HG03196 (cell line): ENCODE results near the gene STK32A.
"Not testable (repeated sequence)": the region's sequence is repeated elsewhere in the genome, so short reads cannot be mapped to it uniquely, and the experiment has no call there.

Source experiments
- ATAC-seq: cut with Tn5 transposase; IDR thresholded peaks from one replicate; pipeline ENCODE4 v1.9.1; 2021; ENCODE audit not compliant: unreplicated experiment

The STK32A gene

DNA sequence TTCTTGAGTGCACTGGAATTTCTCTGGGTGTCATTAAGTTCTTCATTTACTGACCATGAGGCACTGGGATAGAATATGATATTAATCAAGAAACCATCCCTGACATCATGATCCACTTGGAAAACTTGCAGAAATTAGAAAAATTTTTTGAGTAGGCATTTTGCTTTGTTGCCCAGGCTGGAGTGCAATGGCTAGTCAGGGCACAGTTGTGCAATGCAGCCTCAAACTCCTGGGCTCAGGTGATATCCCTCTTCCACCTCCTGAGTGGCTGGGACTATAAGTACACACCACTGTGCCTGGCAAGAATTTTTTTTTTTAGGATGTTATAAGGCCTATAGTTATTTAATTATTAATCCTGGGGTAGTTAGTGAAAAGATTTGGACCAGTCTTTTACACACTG is 106.5 kb downstream of the STK32A start:
- ATAC-seq: no peak

DNA sequence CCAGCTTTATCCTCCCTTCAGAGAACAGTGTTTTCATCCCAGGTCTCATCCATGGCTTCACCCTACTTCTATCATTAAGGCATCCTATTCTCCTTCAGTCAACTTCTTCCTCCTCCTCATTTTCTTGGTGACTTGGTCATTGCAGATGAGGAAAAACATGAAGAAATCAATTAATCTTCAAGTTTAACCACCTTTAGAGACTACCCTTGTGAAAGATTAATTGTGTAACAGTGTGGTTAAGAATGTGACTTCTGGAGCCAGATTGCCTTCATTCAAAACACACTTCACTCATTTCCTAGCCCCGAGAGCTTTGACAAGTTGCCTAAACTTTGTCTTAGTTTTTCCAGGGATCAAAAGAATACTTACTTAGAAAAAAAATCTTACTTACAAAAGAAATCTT is 110.0 kb downstream of the STK32A start:
- no peak for ATAC-seq

DNA sequence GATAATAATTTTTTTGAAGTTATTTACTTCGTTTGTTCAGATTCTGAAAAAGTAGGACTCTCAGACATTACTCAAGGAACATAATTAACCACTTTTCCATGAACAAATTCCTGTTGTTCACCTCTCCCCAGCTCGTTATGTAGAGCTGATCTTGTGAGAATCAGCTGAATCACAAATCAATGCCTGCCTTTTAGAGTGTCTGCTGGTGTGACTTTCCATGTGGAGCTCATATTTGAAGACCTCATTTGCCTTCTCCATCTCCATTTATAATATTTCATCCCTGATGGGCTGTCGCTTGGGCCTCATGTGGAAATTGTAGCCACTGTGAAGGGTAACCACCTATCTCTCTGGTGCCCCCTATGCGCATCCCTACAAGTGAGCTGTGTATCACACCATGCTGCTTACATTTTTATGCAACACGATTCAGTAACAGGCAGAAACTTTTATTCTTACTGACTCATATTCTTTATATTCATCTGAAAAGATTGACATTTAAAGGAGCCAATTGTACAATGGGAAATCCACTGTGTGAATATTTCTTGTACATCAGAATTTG is 111.3 kb downstream of the STK32A start:
- no peak for ATAC-seq

DNA sequence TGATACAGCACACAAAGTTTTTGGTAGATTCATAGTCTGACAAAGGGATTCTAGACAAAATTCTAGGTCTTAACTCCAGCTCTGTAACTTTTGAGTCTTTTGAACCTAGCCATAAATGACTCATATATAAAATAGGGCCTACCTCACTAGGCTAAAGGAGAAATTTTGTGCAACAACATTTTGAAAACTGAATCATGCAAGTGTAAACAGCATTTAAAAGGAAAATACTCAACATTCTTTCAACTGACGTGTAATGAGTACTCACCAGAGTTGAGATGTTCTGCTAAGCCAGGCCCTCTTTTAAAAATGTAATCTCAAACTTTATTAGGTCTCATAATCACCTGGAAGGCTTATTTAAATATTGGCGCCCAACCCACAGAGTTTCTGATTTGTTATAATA is 113.2 kb downstream of the STK32A start:
- no peak for ATAC-seq

DNA sequence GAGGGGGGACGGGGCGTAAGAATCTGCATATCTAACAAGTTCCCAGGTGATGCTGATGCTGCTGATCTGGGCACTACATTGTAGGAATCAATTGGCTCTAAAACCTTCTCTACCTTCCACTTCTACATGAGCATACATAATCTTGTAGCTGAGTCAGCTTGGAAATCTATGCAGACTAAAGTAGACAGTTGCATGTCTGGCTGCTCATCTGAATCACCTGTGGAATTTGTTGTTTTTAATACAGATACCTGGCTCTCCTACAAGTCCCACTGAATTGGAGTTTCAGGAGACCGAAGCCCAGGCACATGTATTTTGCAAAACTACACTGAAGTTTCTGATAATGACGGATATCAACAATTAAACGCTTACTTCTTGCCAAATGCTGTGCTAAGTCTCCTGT is 113.6 kb downstream of the STK32A start:
- ATAC-seq: no peak

DNA sequence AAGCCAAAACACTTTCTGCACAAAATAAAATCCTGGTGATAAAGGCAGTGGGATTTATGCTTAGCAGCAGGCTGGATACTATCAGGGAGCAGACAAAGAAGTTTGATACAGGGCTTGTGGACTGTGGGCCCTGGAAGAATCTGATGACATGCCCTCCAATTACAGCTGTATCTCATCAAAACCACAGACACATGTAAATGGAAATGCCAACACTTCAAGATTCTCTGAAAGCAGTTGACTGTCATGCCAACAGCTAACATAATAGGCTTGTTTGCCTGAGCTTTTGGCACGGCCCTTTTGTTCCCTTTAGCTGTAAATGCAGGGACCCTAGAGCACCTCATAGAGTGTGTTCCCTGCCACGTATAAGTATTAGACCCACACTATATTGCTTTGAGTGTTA is 114.4 kb downstream of the STK32A start:
- no peak for ATAC-seq

DNA sequence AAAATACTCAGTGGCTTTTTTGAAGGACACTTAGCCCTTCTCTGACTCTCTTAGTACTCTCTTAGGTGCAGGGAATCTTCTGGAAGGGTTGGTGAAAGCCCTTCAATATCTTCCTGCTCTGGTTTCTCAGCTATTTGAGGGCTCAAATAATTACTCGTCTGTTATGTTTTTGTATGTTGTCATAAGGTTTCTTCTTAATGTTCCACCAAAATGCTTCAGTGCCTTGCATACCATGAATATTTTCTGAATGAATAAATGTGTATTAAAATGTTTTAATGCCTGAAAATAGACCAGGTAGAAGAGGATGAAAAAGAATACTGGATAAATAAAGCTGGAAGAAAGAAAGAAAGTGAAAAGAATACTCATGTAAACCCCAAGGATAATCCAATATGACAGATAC is 124.3 kb downstream of the STK32A start:
- no peak for ATAC-seq

DNA sequence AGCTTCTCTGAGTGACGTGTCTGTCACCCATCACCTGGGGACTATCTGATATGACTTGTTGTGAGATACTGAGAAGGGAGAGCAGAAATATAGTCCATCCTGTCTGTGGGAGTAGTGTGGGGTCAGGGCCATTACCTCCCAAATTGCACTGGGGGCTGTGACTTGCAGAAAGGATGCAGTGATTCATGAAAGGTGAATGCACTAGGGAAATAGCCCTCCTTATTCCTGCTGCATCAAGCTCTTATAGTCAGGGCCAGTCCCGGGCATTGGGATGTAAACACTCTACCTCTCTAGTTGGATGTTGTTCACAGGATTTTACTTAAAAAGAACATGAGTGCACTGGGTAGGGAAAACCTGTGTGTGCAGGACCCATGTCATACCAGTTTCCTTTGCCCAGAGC is 124.8 kb downstream of the STK32A start:
- ATAC-seq: no peak

DNA sequence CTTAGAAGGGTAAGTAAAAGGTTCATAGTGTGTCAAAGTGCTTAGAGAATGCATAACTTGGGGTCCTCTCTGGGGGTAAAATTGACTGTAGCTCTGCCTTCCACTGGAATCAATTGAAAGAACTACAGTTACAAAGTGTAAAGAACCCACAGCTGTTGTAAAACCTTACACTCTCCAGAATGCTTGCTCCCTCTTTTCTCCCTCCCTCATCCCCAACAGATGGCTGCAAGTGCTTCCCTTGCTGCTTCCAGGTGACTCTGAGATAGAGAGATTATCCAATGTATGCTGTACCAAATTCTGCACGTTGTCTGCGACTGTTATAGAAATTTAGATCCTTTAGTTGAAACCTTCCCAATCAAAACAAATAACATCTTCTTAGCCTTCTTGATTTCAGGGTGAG is 126.0 kb downstream of the STK32A start:
- no peak for ATAC-seq

DNA sequence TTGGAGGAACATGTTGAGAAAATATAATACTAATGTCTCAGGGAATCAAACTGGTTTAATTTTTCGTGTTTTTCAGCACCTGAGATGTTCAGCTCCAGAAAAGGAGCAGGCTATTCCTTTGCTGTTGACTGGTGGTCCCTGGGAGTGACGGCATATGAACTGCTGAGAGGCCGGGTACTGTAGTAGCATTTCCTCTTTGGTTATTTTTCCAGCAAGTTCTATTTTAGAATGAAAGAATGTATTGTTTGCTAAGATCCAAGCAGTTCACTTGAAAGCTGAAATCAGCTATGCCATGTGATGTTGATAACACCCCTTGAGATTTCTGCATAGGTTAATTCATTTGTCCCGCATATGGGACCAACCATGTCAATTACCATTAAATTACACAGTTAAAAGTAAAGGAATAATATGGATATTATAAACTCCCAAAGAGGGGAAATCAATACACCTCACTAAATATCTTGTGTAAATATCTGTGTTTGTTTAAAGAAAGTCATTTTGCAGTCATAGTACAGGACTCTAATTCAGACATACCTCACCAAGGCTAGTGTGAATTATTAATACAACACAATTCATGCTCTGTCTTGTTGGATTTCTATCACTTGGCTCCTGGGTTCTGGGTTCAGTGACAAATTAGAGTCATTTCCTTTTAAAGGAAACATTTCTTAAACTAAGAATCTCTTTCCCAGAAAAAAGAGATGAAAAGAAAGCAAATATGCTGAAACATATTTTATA is 126.8 kb downstream of the STK32A start:
- no peak for ATAC-seq

DNA sequence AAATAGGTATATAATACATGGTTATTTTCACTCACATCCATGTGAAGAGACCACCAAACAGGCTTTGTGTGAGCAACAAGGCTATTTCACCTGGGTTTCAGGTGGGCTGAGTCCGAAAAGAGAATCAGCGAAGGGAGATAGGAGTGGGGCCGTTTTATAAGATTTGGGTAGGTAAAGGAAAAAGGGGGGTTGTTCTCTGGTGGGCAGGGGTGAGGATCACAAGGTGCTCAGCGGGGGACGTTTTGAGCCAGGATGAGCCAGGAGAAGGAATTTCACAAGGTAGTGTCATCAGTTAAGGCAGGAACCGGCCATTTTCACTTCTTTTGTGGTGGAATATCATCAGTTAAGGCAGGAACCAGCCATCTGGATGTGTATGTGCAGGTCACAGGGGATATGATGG is 132.6 kb downstream of the STK32A start:
- ATAC-seq: not testable (repeated sequence)

DNA sequence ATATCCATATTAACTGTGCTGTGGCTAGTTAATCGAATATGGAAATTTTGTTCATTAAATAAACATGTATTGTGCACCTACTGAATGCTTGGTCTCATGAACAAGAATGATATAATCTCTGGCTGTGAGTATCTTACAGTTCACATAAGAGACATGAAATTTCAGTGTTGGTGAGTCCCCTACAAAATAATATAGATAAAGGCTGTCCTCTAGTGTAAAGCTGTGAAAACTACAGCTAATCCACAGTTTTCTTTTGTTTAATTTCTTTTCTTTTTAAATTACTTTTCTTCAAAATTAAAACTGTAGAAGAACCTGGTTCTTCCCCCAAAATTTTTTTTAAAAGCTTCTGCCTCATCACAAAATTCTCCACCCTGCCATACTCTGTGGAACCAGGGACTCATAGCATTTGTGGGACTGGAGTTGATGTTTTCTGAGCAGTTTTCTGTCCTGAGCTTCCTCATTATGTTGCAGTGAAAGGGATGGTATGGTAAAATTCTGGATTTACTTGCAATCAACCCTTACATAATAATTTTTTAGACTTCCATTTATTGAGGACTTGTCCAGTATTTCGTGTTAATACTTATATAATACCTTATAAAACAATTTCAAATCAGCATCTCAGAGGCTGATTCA is 135.0 kb downstream of the STK32A start:
- ATAC-seq: no peak

DNA sequence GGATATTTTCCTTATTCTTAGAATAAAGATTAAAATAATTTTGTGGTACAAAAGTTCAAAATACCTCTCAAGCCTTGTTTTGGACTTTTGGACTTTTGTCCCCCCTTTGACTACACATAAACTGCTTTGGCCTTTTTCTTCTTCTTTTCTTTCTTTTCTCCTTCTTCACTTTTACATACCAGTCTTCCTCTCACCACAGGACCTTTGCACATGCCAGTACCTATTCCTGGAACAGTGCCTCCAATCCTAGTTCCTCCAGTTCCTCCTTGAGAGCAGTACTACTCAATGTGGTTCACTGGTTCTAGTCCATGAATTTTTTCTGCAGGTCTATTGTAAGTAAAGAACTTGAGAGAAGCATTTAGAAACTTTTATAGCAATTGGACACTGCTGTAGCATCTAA is 136.5 kb downstream of the STK32A start:
- no peak for ATAC-seq

DNA sequence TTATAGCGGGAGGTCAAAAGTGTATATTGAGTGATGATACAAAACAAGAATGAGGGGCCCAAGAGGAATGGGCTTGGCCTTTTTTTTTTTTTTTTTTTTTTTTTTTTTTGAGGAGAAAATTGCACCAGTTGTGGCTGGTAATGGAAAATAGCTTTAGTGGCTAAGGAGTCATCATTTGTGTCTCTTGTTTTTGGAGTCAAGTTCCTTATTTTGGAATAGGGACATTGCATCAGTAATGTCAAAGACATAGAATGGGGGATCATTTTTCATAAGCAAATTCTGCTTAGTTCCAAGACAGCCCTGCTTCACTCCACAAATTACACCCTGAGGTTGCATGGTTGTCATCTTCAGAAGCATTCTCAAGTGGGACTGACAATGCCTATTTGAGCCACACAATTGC is 137.4 kb downstream of the STK32A start:
- no peak for ATAC-seq

DNA sequence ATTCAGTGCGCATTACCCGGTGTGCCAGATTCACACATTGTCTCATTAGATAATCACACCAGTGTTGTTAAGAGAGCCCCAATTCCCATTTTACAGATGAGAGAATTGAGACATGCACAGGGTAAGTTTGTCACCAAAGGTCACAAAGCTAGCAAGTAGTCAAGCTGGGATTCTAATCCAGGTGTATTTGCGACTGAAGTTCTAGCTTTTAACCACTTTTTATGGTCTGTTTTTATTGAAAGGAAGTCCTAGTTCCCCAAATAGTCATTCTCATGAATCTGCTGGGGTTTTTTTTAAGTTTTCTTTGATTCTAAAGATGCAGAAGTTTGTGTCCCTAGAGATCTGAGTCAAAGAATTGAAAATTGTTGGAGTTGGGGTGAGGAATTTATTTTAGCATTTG is 138.5 kb downstream of the STK32A start:
- ATAC-seq: no peak

DNA sequence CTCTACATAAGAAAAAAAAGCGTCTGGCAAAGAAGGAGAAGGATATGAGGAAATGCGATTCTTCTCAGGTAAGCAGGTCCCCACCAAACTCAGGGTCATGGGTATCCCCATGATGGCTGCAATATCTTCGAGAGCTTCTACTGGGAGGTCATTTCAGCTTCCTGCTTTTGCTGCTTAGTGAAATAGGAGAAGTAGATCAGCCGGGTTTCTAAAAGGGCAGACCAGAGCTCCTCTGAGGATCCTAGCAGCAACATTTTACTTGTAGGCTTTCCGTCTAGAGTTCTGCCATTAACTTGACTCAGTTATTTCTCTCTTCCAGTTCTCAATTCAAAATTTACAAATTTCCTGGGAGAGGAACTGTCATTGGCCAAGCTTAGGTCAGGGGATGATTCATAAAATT is 140.3 kb downstream of the STK32A start:
- ATAC-seq: no peak

DNA sequence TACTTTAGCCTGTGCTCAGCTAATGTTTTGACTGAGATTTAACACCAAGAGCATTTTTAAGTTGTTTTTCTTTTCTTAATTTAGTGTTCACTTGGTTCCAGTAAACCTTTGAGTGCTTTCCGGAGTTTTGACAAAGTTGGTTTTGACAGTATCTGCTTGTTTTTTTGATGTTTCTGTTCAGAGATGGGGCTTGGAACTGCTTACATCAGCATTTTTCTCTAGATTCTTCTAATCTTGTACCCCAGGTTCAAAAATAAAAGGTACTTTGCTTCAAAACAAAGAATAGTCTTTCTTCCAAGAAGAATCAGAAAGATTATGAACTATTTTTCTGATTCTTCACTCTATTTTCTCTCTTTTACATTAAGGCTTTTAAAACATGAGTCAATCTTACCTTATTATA is 142.9 kb downstream of the STK32A start:
- no peak for ATAC-seq

DNA sequence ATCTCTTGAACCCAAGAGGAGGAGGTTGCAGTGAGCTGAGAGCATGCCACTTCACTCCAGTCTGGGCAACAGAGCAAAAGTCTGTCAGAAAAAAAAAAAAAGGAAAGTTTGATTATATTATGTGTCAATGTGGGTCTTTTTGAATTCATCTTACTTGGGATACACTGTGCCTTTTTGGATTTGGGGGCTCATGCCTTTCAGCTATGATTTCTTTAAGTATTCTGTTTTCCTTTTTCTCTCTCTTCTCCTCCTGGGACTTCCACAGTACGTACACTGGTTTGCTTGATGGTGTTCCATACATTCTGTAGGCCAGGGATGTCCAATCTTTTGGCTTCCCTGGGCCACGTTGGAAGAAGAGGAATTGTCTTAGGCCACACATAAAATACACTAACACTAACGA is 146.7 kb downstream of the STK32A start:
- no peak for ATAC-seq

DNA sequence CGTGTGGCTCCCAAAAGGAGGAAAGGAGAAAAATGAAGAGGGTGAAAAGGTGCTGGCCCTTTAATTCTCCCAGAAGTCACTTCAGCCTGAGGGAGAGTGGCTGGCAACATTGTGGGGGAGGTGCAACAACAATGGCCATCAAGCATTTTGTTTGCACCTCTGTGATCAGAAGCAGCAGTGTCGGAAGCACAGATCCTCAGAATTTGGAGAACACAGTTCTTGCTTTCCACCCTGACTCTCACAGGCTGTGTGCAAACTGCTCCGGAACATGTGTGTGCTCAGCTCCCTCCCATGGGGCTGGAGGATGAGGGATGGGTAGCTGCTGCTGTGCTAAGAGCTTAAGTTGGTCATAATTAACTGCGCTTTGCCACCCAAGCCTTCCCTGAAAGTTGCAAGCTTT is 147.9 kb downstream of the STK32A start:
- no peak for ATAC-seq

DNA sequence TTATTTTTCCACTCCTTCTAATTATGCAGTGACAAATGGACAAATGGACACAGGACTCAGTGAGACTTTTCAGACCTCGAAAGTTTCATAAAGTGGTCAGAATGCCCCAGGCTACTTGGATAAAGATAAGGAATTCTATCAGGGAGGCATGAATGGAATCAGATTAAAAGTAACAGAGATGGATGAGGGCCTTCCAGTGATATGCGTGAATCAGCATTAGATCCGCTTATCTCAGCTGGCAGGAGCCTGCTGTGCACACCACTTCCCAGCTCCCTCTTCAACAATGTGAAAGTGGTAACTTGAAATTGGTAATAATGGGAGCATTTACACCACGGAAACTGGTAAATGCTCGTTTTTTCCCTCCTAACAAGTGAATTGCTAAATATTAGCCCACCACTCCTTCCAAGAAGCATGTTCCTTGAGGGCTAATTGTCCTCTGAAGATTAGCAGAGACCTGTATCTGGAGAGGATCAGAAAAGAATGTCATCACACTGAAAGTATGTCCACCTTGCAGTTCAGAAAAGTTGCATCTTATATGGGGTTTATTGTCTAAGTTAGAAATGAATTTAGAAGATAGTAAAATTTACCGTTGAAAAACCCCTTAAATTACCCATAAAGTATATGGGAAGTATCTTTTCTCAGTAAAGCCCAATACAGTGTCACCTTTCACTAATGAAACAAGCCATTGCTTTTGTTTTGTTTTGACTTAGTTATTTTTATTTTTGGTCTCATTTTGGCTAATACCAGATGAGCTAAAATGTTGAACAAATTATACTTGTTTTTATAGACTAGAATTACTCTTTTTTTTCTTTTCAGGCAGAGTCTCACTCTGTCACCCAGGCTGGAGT is 149.7 kb downstream of the STK32A start:
- ATAC-seq: no peak

DNA sequence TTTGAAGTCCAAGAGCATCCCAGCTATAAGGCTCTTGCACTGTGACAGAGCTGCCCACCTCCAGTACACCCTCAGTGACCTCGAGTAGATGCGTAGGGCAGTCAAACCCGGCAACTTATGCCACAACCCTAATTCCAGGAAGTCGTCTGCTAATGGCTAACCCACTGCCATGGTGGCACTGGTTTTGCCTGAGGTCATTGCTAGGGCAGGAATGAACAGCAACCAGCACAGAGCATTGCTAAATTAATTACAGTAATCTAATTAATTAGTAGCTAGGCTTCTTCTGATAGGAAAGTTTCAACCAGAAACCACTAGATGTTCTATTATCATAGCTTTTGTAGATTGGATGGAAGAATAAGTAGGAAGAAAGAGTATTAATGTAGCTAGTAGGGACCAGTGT is 152.3 kb downstream of the STK32A start:
- no peak for ATAC-seq
